A673 (cell line): Measurements from ENCODE around the gene NCAPG2.

Experiments used
- CTCF ChIP-seq: fragments of 300-800, 200-600 bp; sonication (generic); conservative IDR thresholded peaks from 2 replicates; pipeline ENCODE4 v1.5.1; 2017; ENCODE audit warnings: low read depth, mild to moderate bottlenecking, antibody characterized with exemption, low read length, moderate library complexity, mixed read lengths
- EZH2 ChIP-seq: fragments of 200-600 bp; sonication (generic); IDR thresholded peaks from 2 replicates; pipeline ENCODE4 v1.6.1; 2017; ENCODE audit warnings: borderline replicate concordance, low read depth, mild to moderate bottlenecking, mixed read lengths, antibody characterized with exemption, low read length; ENCODE audit not compliant: poor library complexity, severe bottlenecking

DNA sequence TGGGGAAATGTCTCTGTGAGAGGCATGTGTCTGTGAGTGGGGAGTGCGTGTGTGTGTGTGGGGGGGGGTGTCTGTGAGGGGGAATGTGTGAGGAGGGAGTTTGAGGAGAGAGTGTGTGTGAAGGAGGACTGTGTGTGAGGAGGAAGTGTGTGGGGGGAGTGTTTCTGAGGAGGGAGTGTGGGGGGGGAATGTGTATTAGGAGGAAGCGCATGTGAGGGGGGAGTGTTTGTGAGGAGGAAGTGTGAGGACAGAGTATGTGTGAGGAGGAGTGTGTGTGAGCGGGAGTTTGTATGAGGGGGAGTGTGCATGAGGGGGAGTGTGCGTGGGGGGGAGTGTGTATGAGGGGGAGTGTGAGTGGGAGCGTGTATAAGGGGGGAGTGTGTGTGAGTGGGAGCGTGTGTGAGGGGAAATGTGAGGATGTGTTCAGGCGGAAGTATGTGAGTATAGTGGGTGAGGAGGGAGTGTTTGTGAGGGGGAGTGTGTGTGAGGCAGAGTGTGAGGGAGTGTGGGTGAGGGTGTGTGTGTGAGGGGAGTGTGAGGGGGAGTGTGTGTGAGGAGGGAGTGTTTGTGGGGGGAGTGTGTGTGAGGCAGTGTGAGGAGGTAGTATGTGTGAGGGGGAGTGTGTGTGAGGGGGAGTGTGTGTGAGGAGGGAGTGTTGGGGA lies 95.2 kb downstream of the NCAPG2 start:
- TF ChIP-seq CTCF (no peak), EZH2 (no peak)
